ENCODE results near the gene EIF1. TPM values are rescaled to one million over a fixed set of nuclear protein-coding genes. Genes with fewer than 3 reads are reported as not detected.

The EIF1 gene
- total RNA-seq, 4 donors from 2014 or later: 222 to 842 (median 375) TPM

- DNase-seq: no peak
- H3K4me1 ChIP-seq: no peaks in the 10 kb centered on the region
- TF ChIP-seq POLR2A (IDR thresholded peaks at IDR 0.05): no peak
- no peak for TF ChIP-seq CTCF (IDR thresholded peaks at IDR 0.05 in 4 of 5, conservative IDR thresholded peaks at IDR 0.05 in 1 of 5)
- ATAC-seq: no peak
- no peaks in the 10 kb centered on the region for H3K27me3 ChIP-seq
- in situ Hi-C loops (cut with MboI; ENCODE audit: low sequenced_read_pairs in 4 of 4) (no loop called here), intact Hi-C loops (cut with DNase I; ENCODE audit: low total_unique reads) (no loop called here)
- no peak overlapping the region for H3K27ac ChIP-seq
- H3K36me3 ChIP-seq: no peaks in the 10 kb centered on the region
- no peak overlapping the region for H3K4me3 ChIP-seq
- H3K9me3 ChIP-seq: no peaks in the 10 kb centered on the region
These were observed 29.6 kb downstream of the EIF1 start for GRCh38 chr17:41718287-41718645.

GRCh38 chr17:41722231-41722630, 33.5 kb downstream of the EIF1 start:
- TF ChIP-seq POLR2A (IDR thresholded peaks at IDR 0.05) (no peak), CTCF (IDR thresholded peaks at IDR 0.05 in 4 of 5, conservative IDR thresholded peaks at IDR 0.05 in 1 of 5) (no peak)

GRCh38 chr17:41723801-41724475, 35.3 kb downstream of the EIF1 start:
- no peak overlapping the region for H3K4me3 ChIP-seq
- in situ Hi-C loops (cut with MboI; ENCODE audit: low sequenced_read_pairs in 4 of 4) (no loop called here), intact Hi-C loops (cut with DNase I; ENCODE audit: low total_unique reads) (no loop called here)

More at GRCh38 chr17:41722231-41722630, 33.5 kb downstream of the EIF1 start:
- Histone ChIP-seq H3K9me3 (no peaks in the 10 kb centered on the region), H3K36me3 (no peaks in the 10 kb centered on the region), H3K4me3 (no peak overlapping the region), H3K27me3 (no peaks in the 10 kb centered on the region), H3K27ac (no peak overlapping the region), H3K4me1 (no peaks in the 10 kb centered on the region)
- in situ Hi-C loops (cut with MboI; ENCODE audit: low sequenced_read_pairs in 4 of 4) (no loop called here), intact Hi-C loops (cut with DNase I; ENCODE audit: low total_unique reads) (no loop called here)
- no peak for DNase-seq
- no peak for ATAC-seq

GRCh38 chr17:41724476-41725050, 35.9 kb downstream of the EIF1 start:
- H3K27ac ChIP-seq: no peak overlapping the region
- no peak for TF ChIP-seq POLR2A (IDR thresholded peaks at IDR 0.05)
- TF ChIP-seq CTCF (IDR thresholded peaks at IDR 0.05 in 4 of 5, conservative IDR thresholded peaks at IDR 0.05 in 1 of 5): no peak
- no peak for DNase-seq
- ATAC-seq: no peak
- no peaks in the 10 kb centered on the region for H3K36me3 ChIP-seq
- H3K4me3 ChIP-seq: no peak overlapping the region
- no peaks in the 10 kb centered on the region for H3K27me3 ChIP-seq
- H3K4me1 ChIP-seq: no peaks in the 10 kb centered on the region
- in situ Hi-C loops (cut with MboI; ENCODE audit: low sequenced_read_pairs in 4 of 4) (no loop called here), intact Hi-C loops (cut with DNase I; ENCODE audit: low total_unique reads) (no loop called here)
- no peaks in the 10 kb centered on the region for H3K9me3 ChIP-seq

More at GRCh38 chr17:41723801-41724475, 35.3 kb downstream of the EIF1 start:
- no peaks in the 10 kb centered on the region for H3K9me3 ChIP-seq
- H3K4me1 ChIP-seq: no peaks in the 10 kb centered on the region
- no peak for DNase-seq
- no peaks in the 10 kb centered on the region for H3K27me3 ChIP-seq
- no peaks in the 10 kb centered on the region for H3K36me3 ChIP-seq
- TF ChIP-seq POLR2A (IDR thresholded peaks at IDR 0.05) (no peak), CTCF (IDR thresholded peaks at IDR 0.05 in 4 of 5, conservative IDR thresholded peaks at IDR 0.05 in 1 of 5) (no peak)
- H3K27ac ChIP-seq: no peak overlapping the region
- no peak for ATAC-seq

Data from gastrocnemius medialis (tissue), 4 donors.